HCT116 (cell line): ENCODE data around the gene MAF. TPM values are rescaled to one million over a fixed set of nuclear protein-coding genes. Genes with fewer than 3 reads are reported as not detected.

Experiments
- ATAC-seq: fragments of 200-7000 bp; cut with Tn5 transposase; 2 replicates; pipeline ENCODE4 v1.9.1; 2020; ENCODE audit warnings: mild to moderate bottlenecking, moderate library complexity
- BruUV-seq: library from RNA; stranded (reverse); fragments of 400-500 nt; replicated peaks from 2 replicates; lab custom pipeline; 2021; lab: Mats Ljungman, UMichigan
- CTCF ChIA-PET: fragments of 300-600 bp; sonication (Branson Sonifier 250); formaldehyde crosslinking; loops from one replicate; lab custom pipeline; 2021; ENCODE audit warnings: antibody characterized with exemption; lab: Charles Lee
- POLR2A ChIA-PET: fragments of 300-600, 350-600 bp; sonication (Branson Sonifier 250); formaldehyde crosslinking; loops from one replicate; lab custom pipeline; 2021; ENCODE audit warnings: antibody characterized with exemption; lab: Charles Lee
- RAD21 ChIA-PET, 2 experiments: fragments of 300-600 bp; sonication (Branson Sonifier 250); formaldehyde crosslinking; loops; one replicate each; lab custom pipeline; 2023; ENCODE audit warnings: low total read pairs in 2 of 2; ENCODE audit not compliant: uncharacterized antibody in 2 of 2, unreplicated experiment in 2 of 2, low non-redundant PET in 1 of 2; lab: Charles Lee
- DNase-seq: peaks from one replicate; pipeline ENCODE4 v3.0.0-alpha.2; 2010; ENCODE audit warnings: low read depth, low spot score
- H2AFZ ChIP-seq: fragments of 200-600 bp; shearing (Covaris generic), sonication (generic); 2 replicates; pipeline ENCODE4 v1.6.1; 2017; ENCODE audit warnings: low read depth, mixed run types, mixed read lengths, antibody characterized with exemption, low read length; ENCODE audit not compliant: poor library complexity, severe bottlenecking
- H3K27ac ChIP-seq: 2 replicates; pipeline ENCODE4 v1.5.1; 2012; ENCODE audit warnings: low read depth, low read length
- H3K27me3 ChIP-seq: fragments of 200-600 bp; sonication (generic); 2 replicates; pipeline ENCODE4 v1.6.1; 2016; ENCODE audit warnings: mixed run types, low read length, mixed read lengths; ENCODE audit not compliant: insufficient read depth
- H3K36me3 ChIP-seq, 2 experiments: fragments of 200-500 bp in 1 of 2; fragments of 200-600 bp in 1 of 2; sonication (Bioruptor generic) in 1 of 2; sonication (generic) in 1 of 2; 2 replicates each; pipeline versions ENCODE4 v1.5.1 to v1.6.1; 2014 to 2016; ENCODE audit warnings: low read length in 2 of 2, inconsistent platforms in 1 of 2, mixed read lengths in 1 of 2, mixed run types in 1 of 2; ENCODE audit not compliant: insufficient read depth in 2 of 2, control insufficient read depth in 1 of 2
- H3K4me1 ChIP-seq, 2 experiments: fragments of 200-600 bp in 1 of 2; sonication (generic) in 1 of 2; 2 replicates each; pipeline versions ENCODE4 v1.5.1 to v1.6.1; 2012 to 2017; ENCODE audit warnings: low read length in 2 of 2, inconsistent platforms in 1 of 2, mild to moderate bottlenecking in 1 of 2, mixed read lengths in 1 of 2, mixed run types in 1 of 2, moderate library complexity in 1 of 2; ENCODE audit not compliant: insufficient read depth in 2 of 2, control insufficient read depth in 1 of 2
- H3K4me2 ChIP-seq: fragments of 200-600 bp; sonication (generic); 2 replicates; pipeline ENCODE4 v1.6.1; 2017; ENCODE audit warnings: mixed run types, low read length, mixed read lengths
- H3K4me3 ChIP-seq, 2 experiments: fragments of 200-600 bp in 1 of 2; sonication (generic) in 1 of 2; replicated peaks in 1 of 2; 2 replicates each; pipeline ENCODE4 v1.5.1; 2011 to 2016; ENCODE audit warnings: low read length in 2 of 2, control low read depth in 1 of 2, low read depth in 1 of 2, mild to moderate bottlenecking in 1 of 2, mixed read lengths in 1 of 2, mixed run types in 1 of 2
- H3K79me2 ChIP-seq: fragments of 200-600 bp; sonication (generic); 2 replicates; pipeline ENCODE4 v1.6.1; 2017; ENCODE audit warnings: mild to moderate bottlenecking, mixed run types, low read length, moderate library complexity, mixed read lengths; ENCODE audit not compliant: insufficient read depth
- H3K9ac ChIP-seq: fragments of 200-600 bp; sonication (generic); 2 replicates; pipeline ENCODE4 v1.6.1; 2016; ENCODE audit warnings: low read length, mixed read lengths
- H3K9me2 ChIP-seq: fragments of 200-600 bp; sonication (generic), shearing (Covaris generic); 2 replicates; pipeline ENCODE4 v1.6.1; 2017; ENCODE audit warnings: mixed run types, mild to moderate bottlenecking, moderate library complexity; ENCODE audit not compliant: insufficient read depth
- H3K9me3 ChIP-seq, 2 experiments: fragments of 200-500 bp in 1 of 2; fragments of 200-600 bp in 1 of 2; sonication (Bioruptor generic) in 1 of 2; sonication (generic) in 1 of 2; 2 replicates each; pipeline ENCODE4 v1.6.1; 2014 to 2017; ENCODE audit warnings: low read length in 2 of 2, mixed read lengths in 2 of 2, inconsistent platforms in 1 of 2, low read depth in 1 of 2, mild to moderate bottlenecking in 1 of 2, mixed run types in 1 of 2, moderate library complexity in 1 of 2; ENCODE audit not compliant: control insufficient read depth in 1 of 2, insufficient read depth in 1 of 2
- H4K20me1 ChIP-seq: fragments of 200-600 bp; sonication (generic), shearing (Covaris generic); 2 replicates; pipeline ENCODE4 v1.6.1; 2017; ENCODE audit warnings: mixed run types, mild to moderate bottlenecking, moderate library complexity; ENCODE audit not compliant: insufficient read depth
- CEBPB ChIP-seq: IDR thresholded peaks from 2 replicates; pipeline ENCODE4 v1.6.1; 2012; ENCODE audit warnings: low read depth
- EGR1 ChIP-seq: IDR thresholded peaks from 2 replicates; pipeline ENCODE4 v1.6.1; 2012; ENCODE audit warnings: low read depth
- ELF1 ChIP-seq: IDR thresholded peaks from 2 replicates; pipeline ENCODE4 v1.6.1; 2012; ENCODE audit warnings: low read depth, borderline replicate concordance
- EZH2phosphoT487 ChIP-seq: fragments of 200-600 bp; IDR thresholded peaks from 2 replicates; pipeline ENCODE4 v1.6.1; 2018; ENCODE audit warnings: antibody characterized with exemption, borderline replicate concordance
- POLR2A ChIP-seq: IDR thresholded peaks from 2 replicates; pipeline ENCODE4 v1.7.0; 2011; ENCODE audit warnings: borderline replicate concordance; ENCODE audit not compliant: insufficient read depth, insufficient read length; ENCODE audit errors: extremely low read depth
- SP1 ChIP-seq: IDR thresholded peaks from 2 replicates; pipeline ENCODE4 v1.6.1; 2012; ENCODE audit warnings: low read depth
- YY1 ChIP-seq: IDR thresholded peaks from 2 replicates; pipeline ENCODE4 v1.6.1; 2011; ENCODE audit warnings: low read length, low read depth, moderate library complexity, mild to moderate bottlenecking; ENCODE audit not compliant: insufficient replicate concordance; ENCODE audit errors: extremely low read depth
- ZNF274 ChIP-seq: fragments of 200-500 bp; sonication (Bioruptor generic); IDR thresholded peaks from 2 replicates; pipeline ENCODE4 v1.6.1; 2014; ENCODE audit warnings: mild to moderate bottlenecking, low read depth, low read length, inconsistent platforms
- intact Hi-C: fragments of 100-400 bp; cut with micrococcal nuclease; formaldehyde crosslinking; loops from 2 replicates; pipeline ENCODE4 v1.10.0; 2022
- total RNA-seq: library from RNA; stranded (reverse); gene quantifications from one replicate; pipeline ENCODE4 v1.2.1, GENCODE V29; 2021; ENCODE audit not compliant: unreplicated experiment
- TF ChIP-seq, protein P1 (sequence below), 3 experiments: fragments of 200-600 bp in 1 of 3; sonication (generic) in 1 of 3; IDR thresholded peaks in 2 of 3; conservative IDR thresholded peaks in 1 of 3; 2 replicates each; pipeline ENCODE4 v1.5.1; 2012 to 2017; ENCODE audit warnings: low read depth in 2 of 3, low read length in 2 of 3, antibody characterized with exemption in 1 of 3, borderline replicate concordance in 1 of 3, control low read depth in 1 of 3, mild to moderate bottlenecking in 1 of 3, mixed read lengths in 1 of 3, mixed run types in 1 of 3, moderate library complexity in 1 of 3; ENCODE audit not compliant: insufficient read depth in 1 of 3
- TF ChIP-seq, protein P2 (sequence below): IDR thresholded peaks from 2 replicates; pipeline ENCODE4 v1.6.1; 2012
- TF ChIP-seq, protein P3 (sequence below): IDR thresholded peaks from 2 replicates; pipeline ENCODE4 v1.6.1; 2012; ENCODE audit warnings: low read depth

MAF gene
- total RNA-seq, 1 experiment from 2014 or later, result 0.27 TPM

DNA sequence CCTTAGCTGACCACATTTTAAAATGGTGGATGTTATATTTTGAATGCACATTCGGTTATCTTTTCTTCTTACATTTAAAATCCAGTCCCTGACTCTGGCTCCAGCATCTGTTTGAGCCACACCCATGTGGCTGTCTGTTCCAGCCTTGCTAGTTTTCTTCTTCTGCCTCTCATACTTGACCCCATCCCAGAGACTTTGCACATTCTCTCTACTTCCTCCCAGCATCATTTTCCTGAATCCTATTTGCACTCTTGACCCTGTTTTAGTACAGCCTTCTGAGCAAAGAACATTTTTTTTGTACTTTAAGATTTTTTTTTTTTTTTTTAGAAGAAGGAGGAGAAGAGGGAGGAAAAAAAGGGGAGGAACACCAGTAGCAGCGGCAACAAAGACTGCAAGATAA lies 23.3 kb upstream of the MAF start:
- TF ChIP-seq SP1 (no peak), ELF1 (no peak), CEBPB (no peak), EZH2phosphoT487 (no peak), POLR2A (no peak), ZNF274 (no peak), YY1 (no peak), EGR1 (no peak)
- TF ChIP-seq, protein P1, sequence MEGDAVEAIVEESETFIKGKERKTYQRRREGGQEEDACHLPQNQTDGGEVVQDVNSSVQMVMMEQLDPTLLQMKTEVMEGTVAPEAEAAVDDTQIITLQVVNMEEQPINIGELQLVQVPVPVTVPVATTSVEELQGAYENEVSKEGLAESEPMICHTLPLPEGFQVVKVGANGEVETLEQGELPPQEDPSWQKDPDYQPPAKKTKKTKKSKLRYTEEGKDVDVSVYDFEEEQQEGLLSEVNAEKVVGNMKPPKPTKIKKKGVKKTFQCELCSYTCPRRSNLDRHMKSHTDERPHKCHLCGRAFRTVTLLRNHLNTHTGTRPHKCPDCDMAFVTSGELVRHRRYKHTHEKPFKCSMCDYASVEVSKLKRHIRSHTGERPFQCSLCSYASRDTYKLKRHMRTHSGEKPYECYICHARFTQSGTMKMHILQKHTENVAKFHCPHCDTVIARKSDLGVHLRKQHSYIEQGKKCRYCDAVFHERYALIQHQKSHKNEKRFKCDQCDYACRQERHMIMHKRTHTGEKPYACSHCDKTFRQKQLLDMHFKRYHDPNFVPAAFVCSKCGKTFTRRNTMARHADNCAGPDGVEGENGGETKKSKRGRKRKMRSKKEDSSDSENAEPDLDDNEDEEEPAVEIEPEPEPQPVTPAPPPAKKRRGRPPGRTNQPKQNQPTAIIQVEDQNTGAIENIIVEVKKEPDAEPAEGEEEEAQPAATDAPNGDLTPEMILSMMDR (IDR thresholded peaks at IDR 0.05 in 2 of 3, conservative IDR thresholded peaks at IDR 0.05 in 1 of 3; ENCODE audit: borderline replicate concordance in 1 of 3, insufficient read depth in 1 of 3, low read depth in 2 of 3, low read length in 2 of 3), result no peak
- TF ChIP-seq, protein P2, sequence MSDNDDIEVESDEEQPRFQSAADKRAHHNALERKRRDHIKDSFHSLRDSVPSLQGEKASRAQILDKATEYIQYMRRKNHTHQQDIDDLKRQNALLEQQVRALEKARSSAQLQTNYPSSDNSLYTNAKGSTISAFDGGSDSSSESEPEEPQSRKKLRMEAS, result no peak
- TF ChIP-seq, protein P3, sequence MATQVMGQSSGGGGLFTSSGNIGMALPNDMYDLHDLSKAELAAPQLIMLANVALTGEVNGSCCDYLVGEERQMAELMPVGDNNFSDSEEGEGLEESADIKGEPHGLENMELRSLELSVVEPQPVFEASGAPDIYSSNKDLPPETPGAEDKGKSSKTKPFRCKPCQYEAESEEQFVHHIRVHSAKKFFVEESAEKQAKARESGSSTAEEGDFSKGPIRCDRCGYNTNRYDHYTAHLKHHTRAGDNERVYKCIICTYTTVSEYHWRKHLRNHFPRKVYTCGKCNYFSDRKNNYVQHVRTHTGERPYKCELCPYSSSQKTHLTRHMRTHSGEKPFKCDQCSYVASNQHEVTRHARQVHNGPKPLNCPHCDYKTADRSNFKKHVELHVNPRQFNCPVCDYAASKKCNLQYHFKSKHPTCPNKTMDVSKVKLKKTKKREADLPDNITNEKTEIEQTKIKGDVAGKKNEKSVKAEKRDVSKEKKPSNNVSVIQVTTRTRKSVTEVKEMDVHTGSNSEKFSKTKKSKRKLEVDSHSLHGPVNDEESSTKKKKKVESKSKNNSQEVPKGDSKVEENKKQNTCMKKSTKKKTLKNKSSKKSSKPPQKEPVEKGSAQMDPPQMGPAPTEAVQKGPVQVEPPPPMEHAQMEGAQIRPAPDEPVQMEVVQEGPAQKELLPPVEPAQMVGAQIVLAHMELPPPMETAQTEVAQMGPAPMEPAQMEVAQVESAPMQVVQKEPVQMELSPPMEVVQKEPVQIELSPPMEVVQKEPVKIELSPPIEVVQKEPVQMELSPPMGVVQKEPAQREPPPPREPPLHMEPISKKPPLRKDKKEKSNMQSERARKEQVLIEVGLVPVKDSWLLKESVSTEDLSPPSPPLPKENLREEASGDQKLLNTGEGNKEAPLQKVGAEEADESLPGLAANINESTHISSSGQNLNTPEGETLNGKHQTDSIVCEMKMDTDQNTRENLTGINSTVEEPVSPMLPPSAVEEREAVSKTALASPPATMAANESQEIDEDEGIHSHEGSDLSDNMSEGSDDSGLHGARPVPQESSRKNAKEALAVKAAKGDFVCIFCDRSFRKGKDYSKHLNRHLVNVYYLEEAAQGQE, result no peak
- RAD21 ChIA-PET, result no interaction called here
- CTCF ChIA-PET, result no interaction called here
- ATAC-seq, result no peak
- no peak overlapping the region for H3K27ac ChIP-seq
- peaks cover 21 to 48% of the 10 kb centered on the region in 2 experiments; a peak in 2 of 4 replicates for H3K9me3 ChIP-seq
- no peaks in the 10 kb centered on the region for H3K27me3 ChIP-seq
- no peaks in the 10 kb centered on the region for H3K79me2 ChIP-seq
- intact Hi-C loops, result no loop called here
- H3K9ac ChIP-seq, result no peak overlapping the region
- no peaks in the 10 kb centered on the region for H3K36me3 ChIP-seq
- no peaks in the 10 kb centered on the region for H3K9me2 ChIP-seq
- no peaks in the 10 kb centered on the region for H3K4me1 ChIP-seq
- no peak overlapping the region for H3K4me3 ChIP-seq
- POLR2A ChIA-PET, result no interaction called here
- H4K20me1 ChIP-seq, result no peaks in the 10 kb centered on the region
- BruUV-seq, result no TSS peak
- no peak overlapping the region for H3K4me2 ChIP-seq
- no peak overlapping the region for H2AFZ ChIP-seq
- no peak for DNase-seq
